ENCODE measurements around the gene TNC.

The TNC gene

GRCh38 chr9:115117999-115118878, at the start of gene TNC:
Gene TNC (minus strand): TSS chr9:115118157. CDS start chr9:115091018, 27,139 bp downstream.
- no peak for DNase-seq

GRCh38 chr9:115167175-115167574, 49.2 kb upstream of the TNC start:
- DNase-seq: no peak

DNA sequence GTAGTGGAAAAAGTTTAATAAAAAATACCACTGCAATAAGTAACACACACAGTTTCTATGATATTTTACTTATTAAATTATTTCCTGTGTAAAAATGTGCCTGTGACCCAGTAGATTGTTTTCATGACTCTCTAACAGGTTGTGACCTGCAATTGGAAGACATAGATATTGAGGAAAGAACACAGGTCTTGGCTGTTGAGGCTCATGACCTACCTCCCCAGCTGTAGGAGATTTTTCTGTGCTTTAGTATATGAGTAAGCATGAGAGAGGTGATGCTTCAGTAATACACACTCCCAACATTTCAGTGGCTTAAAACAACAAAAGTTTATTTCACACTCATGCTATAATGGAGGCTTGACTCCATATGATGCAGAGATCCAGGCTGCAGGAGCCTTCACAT, 47.3 kb upstream of the TNC start:
- no peak for DNase-seq

DNA sequence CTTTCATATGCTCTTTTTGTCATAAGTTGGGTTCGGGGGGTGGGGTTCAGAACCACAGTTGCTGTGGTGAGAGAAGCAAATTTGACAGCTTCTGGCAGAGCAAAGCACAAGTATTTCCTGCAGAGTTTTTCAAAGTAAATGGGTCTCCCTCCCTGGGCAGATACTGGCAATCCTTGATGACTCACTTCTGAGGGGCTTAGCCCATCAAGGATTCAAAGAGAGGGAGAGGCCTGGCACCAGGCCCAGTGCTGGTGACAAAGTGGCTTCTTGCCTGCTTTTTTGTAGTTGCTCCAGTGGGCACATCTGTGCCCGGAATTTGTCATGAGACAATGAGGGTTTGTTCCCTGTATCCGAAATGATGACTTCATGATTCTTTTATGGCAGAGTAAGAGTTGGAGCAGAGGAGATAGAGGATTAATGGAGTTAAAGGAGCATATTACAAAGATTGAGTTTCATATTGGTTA, 46.6 kb upstream of the TNC start:
- DNase-seq: no peak

- no peak for DNase-seq
These were observed 45.0 kb upstream of the TNC start for GRCh38 chr9:115162946-115163345.

DNA sequence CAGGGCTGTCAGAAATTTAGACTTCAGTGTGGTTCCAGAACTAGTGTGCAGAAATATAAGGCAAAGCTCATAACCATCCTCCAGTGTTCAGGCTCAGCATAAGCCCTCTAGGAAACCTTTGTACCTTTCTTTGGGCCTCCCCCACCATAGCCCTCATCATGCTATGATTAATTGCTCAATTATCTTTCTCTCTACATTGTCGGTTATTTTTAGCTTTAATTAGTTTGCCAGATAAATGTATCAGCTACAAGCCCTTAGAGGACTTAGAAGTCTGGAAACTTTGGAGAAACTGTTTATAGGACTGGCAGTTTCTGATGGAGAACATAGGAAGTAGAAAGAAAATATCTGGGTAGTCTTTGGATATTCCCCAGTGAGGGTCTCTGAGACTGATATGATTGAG, 43.5 kb upstream of the TNC start:
- DNase-seq: no peak

- no peak for DNase-seq
These were observed 40.9 kb upstream of the TNC start for GRCh38 chr9:115158661-115159481.

GRCh38 chr9:115157245-115157674, 39.3 kb upstream of the TNC start:
- no peak for DNase-seq

GRCh38 chr9:115155037-115155436, 37.1 kb upstream of the TNC start:
- no peak for DNase-seq

DNA sequence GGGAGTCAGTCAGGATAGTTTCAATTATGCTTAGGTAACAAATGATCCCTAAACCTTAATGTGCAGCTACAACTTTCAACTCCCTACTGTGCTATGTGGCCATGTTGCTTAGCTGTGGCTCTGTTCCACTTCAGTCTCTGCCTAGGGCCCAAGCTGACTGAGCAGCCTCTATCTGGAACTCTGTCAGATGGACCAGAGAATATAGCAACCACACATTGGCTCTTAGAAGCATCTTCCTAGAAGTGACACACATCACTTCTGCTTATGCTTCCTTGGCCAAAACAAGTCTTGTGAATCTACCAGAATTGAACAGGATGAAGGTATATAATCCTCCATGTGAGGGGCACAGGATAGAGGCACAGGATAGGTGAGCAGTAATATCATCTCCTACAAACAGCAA, 36.7 kb upstream of the TNC start:
- no peak for DNase-seq

DNA sequence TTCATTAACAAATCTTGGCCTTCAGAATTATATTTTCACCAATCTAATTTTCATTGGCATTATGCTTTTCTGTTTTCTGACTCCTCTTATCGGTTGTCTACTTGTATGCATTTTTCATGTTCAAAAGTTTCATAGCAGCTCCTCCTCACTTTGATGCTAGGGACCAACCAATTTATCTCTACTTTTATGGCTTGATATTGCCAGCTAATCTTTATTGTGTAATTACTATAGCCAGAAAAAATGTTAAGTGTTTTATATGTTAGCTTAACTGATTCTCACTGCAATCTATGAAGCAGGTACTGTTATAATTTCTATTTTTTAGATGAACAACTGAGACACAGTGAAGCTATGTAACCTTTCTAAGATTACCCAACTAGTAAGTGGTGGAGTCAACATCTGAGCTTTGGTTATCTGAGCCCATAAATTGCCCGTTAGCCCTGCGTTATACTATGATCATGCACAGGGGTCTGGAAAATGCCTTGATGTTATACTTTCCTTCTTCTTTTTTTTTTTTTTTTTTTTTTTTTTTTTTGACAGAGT, 34.4 kb upstream of the TNC start:
- DNase-seq: no peak

DNA sequence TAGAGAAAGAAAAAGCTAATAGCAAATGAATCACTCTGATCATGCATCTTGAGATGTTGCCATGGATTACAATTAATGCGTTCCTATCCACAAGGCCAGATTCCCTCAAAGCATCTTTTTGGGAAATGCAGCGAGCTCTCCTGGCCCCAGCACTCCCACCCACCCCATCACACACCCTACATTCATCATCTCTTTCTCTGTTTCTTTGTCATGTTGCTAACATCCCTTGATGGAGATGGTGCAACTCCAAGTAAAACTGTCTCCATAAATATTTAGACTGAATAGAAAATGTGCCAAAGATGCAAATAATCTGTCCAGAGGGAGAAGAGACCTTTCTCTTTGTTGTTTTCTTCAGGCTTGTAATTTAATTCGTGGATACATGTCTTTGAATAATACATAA, 30.8 kb upstream of the TNC start:
- no peak for DNase-seq

DNA sequence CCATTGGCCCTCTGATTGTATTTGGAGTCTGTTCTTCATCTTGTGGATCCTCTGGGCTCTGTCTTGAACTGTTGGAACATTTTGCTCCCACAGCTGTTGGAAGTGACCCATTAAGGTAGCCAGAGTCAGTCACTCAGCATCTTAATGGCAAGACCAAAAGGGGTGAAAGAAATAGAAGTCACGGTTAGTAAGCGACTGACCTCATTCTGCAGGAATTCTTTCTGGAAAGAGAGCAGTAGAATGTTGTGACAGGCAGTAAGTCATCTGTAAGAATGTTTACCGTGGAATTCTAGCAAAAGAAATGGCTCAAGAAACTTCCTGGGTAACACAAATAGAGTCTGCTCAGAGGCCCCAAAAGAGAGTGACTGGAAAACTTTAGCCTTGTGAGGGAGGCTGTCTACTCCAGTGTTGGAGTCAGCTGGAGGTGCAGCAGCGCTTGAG, 28.6 kb upstream of the TNC start:
- DNase-seq: no peak

GRCh38 chr9:115144706-115145105, 26.7 kb upstream of the TNC start:
- DNase-seq: no peak

DNA sequence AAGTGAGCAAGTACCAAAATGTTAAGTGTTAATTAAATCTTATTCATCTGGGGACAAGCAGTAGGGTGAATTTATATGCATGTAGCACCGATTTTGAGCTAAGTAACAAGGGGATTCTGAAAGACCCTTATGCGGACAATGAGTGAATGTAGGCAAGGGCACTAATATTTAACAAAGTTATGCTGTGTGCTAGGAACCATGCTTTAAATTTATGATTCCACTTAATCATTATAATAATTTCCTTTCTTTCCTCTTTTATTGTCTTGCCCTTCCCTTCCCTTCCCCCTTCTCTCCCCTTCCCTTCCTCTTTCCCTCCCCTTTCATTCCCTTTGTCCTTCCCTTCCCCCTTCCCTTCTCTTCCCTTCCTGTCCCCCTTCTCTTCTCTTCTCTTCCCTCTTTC, 25.7 kb upstream of the TNC start:
- DNase-seq: no peak

GRCh38 chr9:115142517-115143270, 24.7 kb upstream of the TNC start:
- DNase-seq: no peak

- DNase-seq: no peak
These were observed 24.1 kb upstream of the TNC start for GRCh38 chr9:115142090-115142489.

- DNase-seq: no peak
These were observed 23.7 kb upstream of the TNC start for GRCh38 chr9:115141612-115142011.

DNA sequence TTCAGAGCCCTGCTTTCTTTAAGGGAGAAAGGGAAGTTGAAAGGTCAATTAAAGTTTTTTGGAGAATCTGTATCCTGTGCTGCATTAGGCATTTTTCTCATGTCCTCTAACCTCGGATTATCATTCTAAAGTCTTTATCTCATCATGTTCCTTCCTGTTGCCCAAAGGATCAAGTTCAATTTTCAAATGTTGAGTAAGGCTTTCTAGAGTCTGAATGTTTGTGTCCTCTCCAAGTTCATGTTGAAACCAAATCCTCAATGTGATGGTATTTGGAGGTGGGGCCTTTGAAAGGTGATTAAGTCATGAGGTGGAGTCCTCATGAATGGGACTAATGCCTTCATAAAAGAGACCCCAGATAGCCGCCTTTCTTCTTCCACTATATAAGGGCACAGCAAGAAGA, 20.2 kb upstream of the TNC start:
- no peak for DNase-seq

DNA sequence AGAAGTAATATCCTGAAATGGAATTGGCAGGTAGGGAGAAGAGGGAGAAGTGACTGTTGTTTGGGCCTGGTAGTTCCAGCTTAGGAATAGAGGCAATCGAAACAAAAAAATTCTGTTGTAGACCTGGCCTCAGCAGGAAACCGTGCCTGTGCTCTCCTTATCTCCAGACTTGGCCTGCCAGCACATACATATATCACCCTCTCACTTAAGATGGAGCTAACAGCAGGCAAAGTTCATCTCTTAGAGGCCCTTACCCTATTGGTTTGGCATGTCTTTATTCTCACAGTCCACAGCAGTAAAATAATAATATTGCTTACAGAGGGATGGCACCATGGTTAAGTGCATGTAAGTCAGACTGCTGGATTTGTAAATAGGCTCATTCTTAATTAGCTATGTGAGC, 19.6 kb upstream of the TNC start:
- no peak for DNase-seq

GRCh38 chr9:115135821-115136778, 18.1 kb upstream of the TNC start:
- DNase-seq: no peak

- DNase-seq: no peak
These were observed 17.0 kb upstream of the TNC start for GRCh38 chr9:115134941-115135340.

All from stimulated activated CD4-positive, alpha-beta T cell treated with anti-CD3 and anti-CD28 coated beads, Interleukin-2, amount 100 ng/mL, for 48 hours (primary cell).